Liver (tissue), 3 donors: ENCODE data around the gene SLC30A4.

Experiments
- GABPA ChIP-seq, 2 donors: IDR thresholded peaks in 1 of 2; conservative IDR thresholded peaks in 1 of 2; 2 replicates each; pipeline ENCODE4 v1.6.1; 2016; ENCODE audit warnings: antibody characterized with exemption in 2 of 2, mild to moderate bottlenecking in 1 of 2, moderate library complexity in 1 of 2
- HNF4G ChIP-seq: IDR thresholded peaks from 2 replicates; pipeline ENCODE4 v1.6.1; 2016; ENCODE audit warnings: antibody characterized with exemption
- MAX ChIP-seq: IDR thresholded peaks from 2 replicates; pipeline ENCODE4 v1.6.1; 2016; ENCODE audit warnings: antibody characterized with exemption
- TF ChIP-seq, protein P1 (sequence below): fragments of 150-350 bp; IDR thresholded peaks from 2 replicates; pipeline ENCODE4 v1.5.1; 2017; ENCODE audit warnings: improper control_type of control experiment, low read depth, low read length; ENCODE audit not compliant: missing input control
- TF ChIP-seq, protein P2 (sequence below): IDR thresholded peaks from 2 replicates; pipeline ENCODE4 v1.6.1; 2016; ENCODE audit warnings: antibody characterized with exemption, mild to moderate bottlenecking
- donor health status: healthy.
- donor health status: healthy.

DNA sequence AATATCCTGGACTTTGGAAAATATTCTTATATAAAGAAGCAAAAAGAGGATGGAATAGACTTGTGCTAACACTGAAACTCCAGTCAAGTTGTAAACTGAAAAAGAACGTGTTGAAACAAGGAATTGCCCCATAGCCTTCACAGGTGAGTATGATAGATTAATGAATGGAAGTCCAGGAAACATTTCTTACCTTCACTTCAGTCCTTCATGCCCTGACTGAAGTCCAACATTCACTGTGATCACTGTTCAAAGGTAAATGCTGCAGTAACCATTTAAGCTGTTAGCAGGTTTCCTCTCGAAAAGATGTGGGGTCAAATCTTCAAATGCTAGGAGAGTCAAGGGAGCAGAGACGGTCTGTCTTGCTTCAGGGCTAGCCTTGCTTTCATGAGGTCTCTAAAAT is 46.1 kb downstream of the SLC30A4 start:
- no peak for TF ChIP-seq GABPA (IDR thresholded peaks at IDR 0.05 in 1 of 2, conservative IDR thresholded peaks at IDR 0.05 in 1 of 2)
- TF ChIP-seq, protein P1, sequence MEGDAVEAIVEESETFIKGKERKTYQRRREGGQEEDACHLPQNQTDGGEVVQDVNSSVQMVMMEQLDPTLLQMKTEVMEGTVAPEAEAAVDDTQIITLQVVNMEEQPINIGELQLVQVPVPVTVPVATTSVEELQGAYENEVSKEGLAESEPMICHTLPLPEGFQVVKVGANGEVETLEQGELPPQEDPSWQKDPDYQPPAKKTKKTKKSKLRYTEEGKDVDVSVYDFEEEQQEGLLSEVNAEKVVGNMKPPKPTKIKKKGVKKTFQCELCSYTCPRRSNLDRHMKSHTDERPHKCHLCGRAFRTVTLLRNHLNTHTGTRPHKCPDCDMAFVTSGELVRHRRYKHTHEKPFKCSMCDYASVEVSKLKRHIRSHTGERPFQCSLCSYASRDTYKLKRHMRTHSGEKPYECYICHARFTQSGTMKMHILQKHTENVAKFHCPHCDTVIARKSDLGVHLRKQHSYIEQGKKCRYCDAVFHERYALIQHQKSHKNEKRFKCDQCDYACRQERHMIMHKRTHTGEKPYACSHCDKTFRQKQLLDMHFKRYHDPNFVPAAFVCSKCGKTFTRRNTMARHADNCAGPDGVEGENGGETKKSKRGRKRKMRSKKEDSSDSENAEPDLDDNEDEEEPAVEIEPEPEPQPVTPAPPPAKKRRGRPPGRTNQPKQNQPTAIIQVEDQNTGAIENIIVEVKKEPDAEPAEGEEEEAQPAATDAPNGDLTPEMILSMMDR = no peak
- no peak for TF ChIP-seq MAX
- TF ChIP-seq, protein P2, sequence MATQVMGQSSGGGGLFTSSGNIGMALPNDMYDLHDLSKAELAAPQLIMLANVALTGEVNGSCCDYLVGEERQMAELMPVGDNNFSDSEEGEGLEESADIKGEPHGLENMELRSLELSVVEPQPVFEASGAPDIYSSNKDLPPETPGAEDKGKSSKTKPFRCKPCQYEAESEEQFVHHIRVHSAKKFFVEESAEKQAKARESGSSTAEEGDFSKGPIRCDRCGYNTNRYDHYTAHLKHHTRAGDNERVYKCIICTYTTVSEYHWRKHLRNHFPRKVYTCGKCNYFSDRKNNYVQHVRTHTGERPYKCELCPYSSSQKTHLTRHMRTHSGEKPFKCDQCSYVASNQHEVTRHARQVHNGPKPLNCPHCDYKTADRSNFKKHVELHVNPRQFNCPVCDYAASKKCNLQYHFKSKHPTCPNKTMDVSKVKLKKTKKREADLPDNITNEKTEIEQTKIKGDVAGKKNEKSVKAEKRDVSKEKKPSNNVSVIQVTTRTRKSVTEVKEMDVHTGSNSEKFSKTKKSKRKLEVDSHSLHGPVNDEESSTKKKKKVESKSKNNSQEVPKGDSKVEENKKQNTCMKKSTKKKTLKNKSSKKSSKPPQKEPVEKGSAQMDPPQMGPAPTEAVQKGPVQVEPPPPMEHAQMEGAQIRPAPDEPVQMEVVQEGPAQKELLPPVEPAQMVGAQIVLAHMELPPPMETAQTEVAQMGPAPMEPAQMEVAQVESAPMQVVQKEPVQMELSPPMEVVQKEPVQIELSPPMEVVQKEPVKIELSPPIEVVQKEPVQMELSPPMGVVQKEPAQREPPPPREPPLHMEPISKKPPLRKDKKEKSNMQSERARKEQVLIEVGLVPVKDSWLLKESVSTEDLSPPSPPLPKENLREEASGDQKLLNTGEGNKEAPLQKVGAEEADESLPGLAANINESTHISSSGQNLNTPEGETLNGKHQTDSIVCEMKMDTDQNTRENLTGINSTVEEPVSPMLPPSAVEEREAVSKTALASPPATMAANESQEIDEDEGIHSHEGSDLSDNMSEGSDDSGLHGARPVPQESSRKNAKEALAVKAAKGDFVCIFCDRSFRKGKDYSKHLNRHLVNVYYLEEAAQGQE = no peak
- TF ChIP-seq HNF4G = no peak
